GOT3 (cell line): ENCODE measurements around the gene SEPTIN8.

Experiments
- DNase-seq: peaks from one replicate; lab custom pipeline; 2025; ENCODE audit warnings: mixed read lengths; lab: John Stamatoyannopoulos, UW

SEPTIN8 gene

DNA sequence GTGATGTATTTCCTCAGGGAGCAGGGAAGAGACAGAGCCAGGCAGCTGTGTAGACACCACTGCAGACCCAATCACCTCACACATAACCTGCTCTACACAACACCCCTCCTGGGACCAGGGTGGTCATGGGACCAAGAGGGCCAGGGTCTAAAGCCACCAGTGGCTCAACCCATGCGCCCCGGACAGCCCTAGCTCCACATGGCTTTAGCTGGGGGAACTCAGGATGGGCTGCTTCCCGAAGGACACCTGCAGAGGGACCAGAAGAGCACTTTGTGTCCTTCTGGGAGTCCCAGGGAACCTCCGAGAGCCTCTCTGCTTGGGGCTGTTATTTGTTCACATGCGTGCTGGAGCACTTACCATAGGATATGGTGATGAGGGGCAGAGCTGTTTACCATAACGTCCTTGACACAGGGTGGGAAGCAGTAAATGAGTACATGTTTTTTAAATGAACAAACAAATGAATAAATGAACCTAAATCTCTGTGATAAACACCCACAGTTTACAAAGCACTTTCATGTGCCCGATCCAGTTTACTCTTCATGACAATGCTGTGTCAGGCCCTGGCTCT lies 12.3 kb downstream of the SEPTIN8 start:
- DNase-seq = no peak

DNA sequence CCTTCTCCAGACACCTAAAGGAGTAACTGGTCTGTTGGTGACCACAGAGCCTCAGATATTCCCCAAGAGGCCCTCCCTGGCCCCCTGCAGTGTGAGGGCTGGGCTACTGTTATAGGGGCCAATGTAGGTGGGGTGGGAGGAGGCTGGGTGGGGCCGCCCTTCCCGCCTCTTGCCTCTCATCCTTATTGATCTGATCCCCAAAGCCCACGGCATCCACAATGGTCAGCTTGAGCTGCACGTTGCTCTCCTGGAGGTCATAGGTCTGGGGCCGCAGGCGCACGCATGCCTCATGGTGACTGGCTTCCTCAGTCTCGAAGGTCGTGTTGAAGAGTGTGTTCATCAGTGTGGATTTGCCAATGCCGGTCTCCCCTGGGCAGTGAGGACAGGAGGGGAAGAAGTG lies 13.0 kb downstream of the SEPTIN8 start:
- no peak for DNase-seq

DNA sequence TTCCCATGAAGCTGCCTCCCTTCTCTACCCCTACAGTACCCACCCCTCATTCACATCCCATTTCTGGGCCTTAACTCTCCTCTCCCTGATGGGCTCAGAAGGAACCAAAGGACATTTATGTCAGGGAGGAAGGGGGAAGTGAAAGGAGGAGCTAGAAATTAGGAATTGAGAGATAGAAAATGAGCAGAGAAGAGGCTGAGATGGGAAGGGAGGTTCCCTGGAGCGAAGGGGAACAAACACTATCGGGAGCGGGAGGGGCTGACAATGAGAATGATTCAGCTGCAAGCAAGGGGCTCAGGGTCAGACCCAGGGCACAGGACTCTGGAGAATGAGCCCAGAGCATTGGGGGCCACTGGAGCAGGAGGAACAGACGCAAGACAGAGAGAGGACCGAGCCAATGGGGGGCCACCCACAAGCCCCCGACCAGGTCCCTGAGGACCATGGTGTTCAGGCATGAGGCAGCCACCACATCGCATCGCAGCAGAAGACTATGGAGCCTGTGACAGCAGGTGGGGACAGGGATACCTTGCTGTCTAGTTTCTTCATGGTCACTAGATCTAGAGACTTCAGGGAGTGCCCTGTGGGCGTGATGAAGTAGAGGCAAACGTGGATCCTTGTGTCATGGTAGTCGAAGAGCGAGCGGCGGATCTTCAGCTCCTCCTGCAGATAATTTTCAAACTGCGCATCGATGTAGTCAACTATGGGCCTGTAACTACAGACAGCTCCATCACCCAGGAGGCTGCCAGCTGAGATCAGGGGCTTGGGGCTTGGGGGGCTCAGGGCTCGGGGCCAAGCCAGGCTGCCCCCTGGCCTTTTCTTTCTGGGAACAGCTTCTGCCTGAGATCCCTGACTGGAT lies 13.6 kb downstream of the SEPTIN8 start:
- no peak for DNase-seq

DNA sequence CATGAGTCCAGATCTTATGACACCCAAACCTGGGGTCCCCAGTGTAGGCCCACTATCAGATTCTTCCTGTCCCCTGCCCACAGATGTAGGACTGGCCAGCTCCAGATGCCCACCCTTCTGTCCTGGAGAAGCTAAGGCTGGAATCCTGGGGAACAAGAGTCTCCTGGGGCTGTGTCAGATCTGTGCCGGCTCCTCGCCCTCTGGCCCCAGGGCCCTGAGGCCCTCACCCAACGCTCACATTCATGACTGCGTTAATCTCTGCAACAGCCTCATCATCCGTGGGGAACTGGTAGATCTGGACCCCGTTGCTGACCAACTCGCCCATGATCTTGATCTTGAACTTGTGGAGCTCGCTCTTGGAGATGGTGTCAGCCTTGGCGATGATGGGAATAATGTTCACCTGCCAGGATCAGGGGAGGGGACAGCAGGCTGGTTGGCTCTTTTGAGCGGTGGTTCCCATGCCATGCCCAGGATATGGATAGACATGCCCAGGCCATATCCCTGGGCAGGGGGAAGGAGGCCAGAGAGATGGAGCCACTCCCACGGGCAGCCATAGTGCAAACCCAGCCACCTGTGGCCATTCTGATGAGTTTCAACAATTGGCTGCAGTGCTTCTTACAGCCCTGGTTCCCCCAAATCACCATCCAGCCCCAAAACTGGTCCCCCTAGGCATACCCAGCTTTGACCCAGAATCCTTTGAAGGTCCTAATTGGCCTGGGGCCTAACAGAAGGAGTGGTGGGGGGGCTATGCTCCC lies 14.6 kb downstream of the SEPTIN8 start:
- no peak for DNase-seq

DNA sequence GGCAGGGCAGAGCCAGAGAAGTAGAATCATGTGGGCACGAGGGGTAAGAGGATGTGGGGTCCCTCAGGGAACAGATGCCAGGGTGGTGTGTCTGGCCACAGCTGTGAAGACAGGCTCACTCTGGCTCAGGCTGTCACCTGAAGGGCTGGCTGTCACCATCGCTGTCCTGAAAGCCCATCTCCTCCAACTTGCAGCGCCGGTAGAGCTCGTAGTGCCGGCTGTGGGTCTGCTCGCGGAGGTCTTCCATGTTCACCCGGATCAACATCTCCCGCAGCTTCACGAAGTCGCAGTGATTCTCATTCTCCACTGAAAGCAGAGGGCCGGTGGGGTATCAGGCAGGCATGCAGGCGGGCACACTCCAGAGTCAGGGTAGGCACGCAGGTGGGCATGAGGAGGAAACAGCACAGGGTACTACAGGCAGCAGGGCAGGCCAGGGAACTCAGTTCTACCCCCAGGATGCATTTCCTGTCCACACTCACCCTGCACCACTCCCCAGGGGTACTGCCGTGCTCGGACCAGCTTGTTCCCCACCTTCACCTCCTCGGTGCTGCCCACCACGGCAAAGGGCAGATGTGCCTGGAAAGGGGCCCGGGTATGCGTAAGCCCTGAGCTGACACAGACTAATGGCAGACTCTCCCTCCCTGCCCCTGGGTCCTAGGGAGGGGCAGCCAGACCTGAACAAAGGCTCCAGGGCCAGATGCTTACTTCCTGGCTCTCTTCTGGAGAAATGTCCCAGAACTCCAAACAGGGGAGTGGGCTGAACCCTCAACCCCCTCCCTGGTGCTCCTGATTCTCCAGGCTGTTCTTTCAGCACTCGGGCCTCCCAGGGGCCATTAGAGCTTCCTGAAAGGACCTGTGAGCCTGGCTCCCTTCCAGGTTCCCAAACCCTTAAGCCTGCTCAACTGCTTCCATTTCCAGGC lies 15.5 kb downstream of the SEPTIN8 start:
- DNase-seq = no peak

DNA sequence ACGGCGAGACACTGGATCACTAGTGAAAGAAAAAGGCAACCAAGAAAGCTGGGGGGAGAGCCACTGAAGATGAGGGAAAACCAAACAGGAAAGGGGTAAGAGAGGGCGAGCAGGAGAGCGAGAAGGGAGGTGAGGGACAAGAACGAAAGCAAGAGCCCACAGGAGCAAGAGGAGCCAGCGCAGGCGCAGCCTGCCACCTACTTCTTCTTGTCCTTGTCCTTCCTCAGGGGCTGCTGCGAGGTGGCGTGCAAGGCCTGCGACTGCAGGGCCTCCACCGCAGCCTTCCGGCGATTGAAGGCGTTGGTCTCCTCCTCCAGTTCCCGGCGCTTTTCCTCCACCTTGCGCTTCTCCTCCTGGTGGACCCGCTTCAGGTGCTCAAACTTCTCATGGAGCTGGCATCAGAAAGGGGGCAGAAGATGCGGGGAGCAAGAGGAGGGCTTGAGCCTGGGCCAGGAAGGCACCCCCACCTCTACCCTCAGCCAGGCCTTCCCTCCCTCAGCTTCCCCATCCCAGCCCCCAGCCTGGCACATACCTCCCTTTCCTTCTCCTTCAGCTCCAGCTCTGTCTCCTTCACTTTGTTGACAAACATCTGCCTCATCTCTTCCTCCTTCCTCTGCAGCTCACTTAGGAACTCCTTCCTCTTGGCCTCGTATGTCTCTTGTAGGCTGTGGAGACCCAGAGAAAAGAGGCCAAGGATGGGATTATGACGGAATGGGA lies 16.3 kb downstream of the SEPTIN8 start:
- DNase-seq = no peak

DNA sequence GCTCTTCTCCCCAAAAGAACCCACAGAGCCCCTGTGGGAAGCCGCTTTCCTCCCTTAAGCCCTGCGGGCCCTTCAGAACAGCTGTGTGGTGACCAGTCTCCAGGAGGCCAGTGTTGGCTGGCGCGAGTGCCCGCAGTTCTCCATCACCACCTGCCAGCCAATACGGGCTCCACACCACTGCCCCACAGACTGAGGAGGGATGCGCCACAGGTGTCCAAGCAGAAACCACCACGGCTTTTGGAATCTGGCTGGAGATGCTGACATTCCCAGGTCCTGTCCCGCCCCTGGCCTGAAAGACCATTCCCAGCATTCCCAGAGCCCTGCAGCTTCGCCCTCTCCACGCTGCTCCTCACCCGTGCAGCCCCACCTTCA lies 17.0 kb downstream of the SEPTIN8 start:
- DNase-seq = no peak

DNA sequence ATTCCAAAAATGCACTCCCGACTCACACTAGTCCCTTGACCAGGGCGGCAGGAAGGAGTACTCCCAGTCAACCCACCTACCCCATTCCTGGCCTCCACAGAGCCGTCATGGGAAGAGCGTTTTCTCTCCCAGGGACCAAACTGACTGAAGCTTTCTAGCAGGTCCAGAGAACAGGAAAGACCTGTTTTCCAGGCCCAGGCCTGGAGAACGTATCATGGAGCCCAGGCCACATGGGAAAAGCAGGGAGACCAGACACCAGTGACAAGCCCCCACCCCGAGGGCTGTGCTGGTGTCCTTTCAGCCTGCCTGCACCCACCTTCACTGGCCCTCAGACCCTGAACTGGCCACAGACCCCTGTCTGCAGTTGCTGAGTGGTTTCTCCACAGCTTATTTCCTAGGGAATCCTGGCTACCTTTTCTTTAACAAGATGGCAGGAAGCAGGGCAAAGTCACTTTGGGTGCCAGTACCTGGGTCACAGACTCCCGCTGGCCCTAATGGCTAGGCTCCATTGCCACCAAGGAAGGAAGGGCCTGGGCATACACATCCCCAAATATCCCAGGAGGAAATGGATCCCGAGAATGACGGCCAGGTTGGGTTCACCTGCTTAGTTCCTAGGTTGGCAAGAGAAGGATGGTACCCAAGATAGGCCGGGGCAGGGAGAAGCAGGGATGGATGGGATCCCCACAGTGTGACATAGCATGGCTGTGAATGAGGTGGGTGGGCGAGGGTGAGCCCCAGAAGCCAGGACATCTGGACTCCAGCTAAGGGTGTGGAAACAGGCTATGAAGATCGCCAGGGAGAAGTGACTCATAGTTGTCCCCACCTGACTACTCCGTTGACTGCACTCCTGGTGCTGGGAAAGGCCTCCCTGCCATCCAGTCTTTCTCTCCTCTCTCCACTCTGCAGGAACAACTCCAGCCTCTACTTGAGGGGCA lies 17.7 kb downstream of the SEPTIN8 start:
- no peak for DNase-seq

DNA sequence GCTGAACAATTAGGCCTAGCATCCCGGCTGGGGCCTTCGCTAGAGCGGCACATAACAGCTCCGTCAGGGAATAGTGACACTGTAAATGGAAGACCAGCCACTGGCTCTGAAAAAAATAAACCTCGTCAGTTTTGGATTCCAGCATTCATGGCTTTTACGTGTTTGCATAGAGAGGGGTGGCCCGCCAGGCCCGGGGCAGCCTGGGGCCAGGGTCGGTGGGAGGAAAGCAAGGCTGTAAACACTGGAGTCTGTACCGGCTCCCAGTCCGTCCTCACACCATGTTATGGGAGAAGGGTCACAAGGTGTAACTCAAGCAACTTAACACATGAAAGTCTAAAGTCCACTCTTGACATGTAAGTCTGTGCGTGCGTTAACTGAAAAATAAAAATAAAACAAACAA lies 18.6 kb downstream of the SEPTIN8 start:
- no peak for DNase-seq

DNA sequence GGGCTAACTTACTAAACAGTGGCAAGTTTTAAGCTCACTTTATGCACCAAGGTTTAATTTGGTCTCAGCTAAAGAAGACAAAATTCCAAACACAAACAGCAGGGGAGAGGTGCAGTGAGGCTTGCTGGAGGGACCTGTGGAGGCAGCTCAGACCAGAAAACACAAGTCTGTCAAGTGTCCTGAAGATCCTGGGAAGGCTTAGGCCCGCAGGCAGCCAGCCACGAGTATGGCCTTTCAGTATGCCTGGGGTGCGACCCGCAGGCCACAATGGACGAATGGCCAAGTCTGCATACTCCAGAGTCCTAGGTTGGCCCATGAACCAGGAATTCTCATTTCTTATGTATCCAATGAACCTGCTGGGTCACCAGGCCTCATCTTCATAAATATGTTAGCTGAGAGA lies 20.5 kb downstream of the SEPTIN8 start:
- DNase-seq = no peak

DNA sequence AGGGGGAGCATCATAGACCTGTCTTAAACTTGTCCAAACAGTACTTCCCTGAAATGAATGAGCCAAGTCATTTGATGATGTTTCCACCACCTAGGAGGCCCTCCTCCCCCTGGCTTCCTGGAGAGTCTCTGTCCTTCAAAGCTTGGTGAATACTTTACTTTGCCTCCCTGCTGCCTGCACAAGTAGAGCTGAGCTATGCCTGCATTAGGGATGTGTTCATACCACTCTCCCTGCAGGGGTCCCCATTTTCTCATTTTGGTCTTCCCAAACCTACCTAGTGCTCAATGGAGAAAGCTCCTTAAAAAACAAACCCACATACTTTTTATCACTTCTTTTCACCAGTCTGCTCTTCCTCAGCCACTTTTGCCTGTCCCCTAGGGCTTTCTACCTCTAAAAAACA lies 22.1 kb downstream of the SEPTIN8 start:
- DNase-seq = no peak

DNA sequence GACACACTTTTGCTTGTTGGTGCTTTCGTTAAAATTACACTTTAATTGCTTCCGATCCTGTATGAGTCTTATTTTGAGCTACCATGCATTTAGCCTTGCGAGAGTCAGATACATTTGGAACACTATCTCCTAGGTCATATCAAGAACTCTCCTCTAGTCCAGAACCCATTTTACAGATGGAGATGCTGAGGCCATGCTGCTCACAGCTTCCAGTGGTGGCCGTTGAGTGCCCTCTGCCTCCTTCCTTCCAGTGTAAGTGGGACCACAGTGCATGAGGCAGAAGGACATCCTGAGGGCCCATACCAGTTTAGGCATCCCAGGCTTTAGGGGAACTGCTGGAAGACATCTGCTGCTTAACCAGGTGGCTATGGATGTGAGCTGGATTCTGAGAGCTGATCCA lies 22.9 kb downstream of the SEPTIN8 start:
- DNase-seq = no peak

DNA sequence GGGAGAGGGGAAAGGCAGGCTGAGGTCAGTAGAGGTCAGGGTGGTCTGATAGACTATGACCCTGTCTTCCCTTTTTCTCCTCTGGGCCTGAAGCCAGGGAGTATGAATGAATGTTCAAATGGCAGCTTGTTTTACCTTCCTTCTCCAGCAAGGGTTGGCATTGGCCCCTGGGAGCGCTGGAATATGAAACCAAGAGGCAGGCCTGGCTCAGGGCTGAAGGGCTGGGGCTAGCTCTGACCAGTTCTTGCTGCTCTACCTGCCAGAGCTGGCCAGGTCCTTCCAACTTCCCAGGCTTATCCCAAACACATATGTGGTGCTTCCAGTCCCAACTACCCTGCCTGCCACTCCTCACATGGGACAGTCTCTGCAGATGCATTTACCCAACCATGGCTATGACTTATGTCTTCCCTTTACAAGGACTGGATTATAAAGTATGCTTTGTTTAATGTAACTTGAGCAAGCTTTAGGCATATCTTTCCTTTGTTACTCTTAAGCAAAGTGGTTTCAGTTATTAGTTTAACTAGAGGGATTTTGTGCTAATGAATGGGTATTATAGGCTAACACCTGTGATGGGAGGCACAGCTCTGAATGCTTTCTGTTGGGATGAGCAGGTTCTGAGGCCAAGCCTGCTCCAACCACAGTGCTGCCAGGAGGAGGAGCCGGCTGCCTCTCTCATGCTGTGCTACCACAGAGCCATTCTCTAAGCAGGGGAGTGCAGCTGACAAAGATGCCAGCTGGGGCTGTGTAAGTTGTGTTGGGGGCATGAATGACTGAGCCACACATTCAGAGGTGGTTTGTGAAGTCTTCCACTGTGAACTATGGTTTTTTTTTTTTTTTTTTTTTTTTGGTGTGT lies 23.7 kb downstream of the SEPTIN8 start:
- no peak for DNase-seq

DNA sequence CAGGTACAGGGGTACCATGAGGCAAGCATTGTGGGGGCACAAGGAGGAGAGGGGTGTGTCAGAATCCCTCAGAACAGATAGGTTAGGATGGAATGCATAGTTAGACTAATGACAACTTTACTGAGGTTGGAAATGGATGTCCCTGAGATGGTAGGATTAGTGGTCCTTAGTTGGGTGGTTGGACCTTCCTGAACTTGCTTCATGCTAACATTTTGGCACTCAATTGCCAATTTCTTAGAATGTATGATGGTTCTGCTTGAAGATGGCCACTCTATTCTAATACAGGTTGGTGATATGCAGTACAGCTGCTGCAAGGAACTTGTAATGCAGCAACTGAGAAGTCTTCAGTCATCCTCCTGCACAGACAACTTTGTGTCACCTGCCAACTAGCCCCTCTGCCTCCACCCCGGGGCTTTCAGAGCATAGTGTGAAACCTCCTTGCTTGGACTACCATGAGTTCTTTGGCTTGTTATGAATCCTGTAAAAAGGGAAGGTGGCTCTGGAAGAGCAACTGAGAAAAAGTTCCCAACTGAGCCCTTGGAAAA lies 24.4 kb downstream of the SEPTIN8 start:
- no peak for DNase-seq

DNA sequence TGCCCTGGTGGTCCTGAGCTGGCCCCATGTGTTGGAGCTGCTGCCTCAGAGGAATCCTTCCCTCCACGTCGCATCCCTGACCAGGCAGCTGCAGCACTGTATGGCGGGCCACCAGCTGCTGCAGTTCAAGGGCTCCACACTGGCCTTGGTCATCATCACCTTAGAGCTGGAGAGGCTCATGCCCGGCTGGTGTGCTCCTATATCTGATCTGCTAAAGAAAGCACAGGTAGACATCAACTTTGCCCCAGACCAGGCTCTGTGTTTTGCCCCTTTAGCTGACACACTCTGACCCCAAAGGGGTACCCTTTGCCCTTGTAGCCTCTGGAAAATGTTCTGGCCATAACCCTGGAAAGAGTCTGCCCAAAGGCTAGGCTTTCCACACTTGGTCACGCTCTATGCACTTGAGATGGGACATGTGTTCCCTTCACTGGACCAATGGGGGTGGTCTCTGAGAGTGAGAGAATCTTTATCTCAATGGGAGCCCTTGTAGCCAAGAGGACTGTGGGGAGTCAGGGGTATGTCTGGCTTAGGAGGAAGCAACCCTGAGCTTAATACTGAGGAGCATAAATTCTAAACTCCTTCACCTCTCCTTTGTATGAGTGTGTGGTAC lies 25.0 kb downstream of the SEPTIN8 start:
- DNase-seq = no peak

DNA sequence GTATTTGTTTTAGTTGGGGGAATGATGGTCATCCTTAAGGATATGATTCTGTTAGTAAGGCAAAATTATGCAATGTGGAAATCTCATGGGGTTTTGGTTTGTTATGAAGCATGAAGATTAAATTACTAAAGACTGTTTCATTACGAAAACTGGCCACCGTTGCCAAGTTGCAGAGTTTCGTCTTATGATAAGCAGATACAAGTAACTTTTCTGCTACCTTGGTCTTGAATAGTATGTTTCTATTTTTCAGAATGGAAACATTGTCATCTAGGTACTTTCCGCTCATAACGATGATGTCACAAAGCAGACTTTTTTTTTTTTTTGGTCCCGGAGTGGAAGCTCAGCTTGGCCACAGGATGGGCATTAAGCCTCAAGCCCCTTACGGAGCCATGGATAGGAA lies 25.6 kb downstream of the SEPTIN8 start:
- no peak for DNase-seq

DNA sequence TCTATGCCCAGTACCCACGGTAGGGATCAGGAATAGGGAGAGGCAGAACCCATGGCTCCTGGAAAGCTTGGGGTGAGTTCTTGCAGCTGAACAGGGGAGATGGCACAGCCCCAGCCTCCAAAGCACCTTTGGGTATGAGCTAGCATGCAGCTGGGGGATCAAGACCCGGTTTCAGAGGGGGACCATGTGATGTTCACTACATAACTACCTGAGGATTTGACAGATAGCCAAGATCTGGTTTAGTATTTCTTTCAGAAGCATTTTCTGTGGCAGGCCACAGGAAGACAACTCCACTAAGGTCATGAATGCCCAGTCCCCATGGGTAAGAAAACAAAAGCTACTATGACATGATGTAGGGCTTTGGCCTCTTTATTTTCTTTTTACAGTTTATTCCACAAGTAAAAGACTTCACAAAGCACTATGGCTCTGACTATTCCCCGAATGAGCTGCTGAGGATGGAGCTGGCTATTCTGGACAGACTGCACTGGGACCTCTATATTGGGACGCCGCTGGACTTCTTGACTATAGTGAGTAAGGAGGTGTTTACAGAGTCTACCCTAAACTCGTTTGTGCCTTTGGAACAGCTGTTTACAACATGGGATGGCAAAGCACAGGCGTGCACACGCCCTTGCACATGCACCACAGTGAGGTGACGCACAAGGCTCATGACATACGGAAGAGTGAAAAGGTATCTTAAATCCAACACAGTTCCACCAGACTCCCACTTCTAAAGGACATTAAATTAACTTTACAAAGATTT lies 26.4 kb downstream of the SEPTIN8 start:
- no peak for DNase-seq

DNA sequence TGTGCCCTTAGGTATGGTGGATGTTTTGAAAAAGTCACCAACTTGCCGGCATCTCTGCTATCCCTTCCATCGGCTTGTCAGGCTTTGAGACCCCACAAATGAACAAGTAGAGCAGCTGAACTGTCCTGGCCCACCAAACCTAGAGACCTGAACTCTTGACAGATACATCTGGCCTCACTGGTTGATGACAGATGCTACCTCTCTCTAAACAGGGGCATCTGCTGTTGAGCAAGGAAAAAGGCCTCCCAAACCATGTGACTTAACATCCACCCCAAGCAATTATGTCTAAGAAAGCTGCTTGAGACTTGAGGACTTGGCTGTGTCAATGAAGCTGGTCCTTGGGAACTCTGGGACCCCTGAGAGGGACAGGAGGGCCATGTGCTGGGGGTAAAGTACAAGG lies 27.5 kb downstream of the SEPTIN8 start:
- DNase-seq = no peak
